Trophoblast cell (in vitro differentiated cells and primary cell): Measurements from ENCODE around the gene RBM33.

Experiments
- DNase-seq, 2 donors: peaks; one replicate each; pipeline ENCODE4 v3.0.0-alpha.2; 2016
- H2AFZ ChIP-seq: 2 replicates; pipeline ENCODE4 v1.6.1; 2013; ENCODE audit warnings: low read length, moderate library complexity, mild to moderate bottlenecking; ENCODE audit not compliant: insufficient read depth, poor library complexity
- H2AK5ac ChIP-seq: 2 replicates; pipeline ENCODE4 v1.6.1; 2013; ENCODE audit warnings: mild to moderate bottlenecking, low read length
- H2BK120ac ChIP-seq: 2 replicates; pipeline ENCODE4 v1.6.1; 2013; ENCODE audit warnings: low read length, mild to moderate bottlenecking, moderate library complexity; ENCODE audit not compliant: insufficient read depth, poor library complexity
- H2BK12ac ChIP-seq: 2 replicates; pipeline ENCODE4 v1.6.1; 2013; ENCODE audit warnings: mild to moderate bottlenecking, low read length, moderate library complexity
- H2BK5ac ChIP-seq: 2 replicates; pipeline ENCODE4 v1.6.1; 2013; ENCODE audit warnings: low read length, low read depth, moderate library complexity, mild to moderate bottlenecking; ENCODE audit not compliant: poor library complexity
- H3K14ac ChIP-seq: 2 replicates; pipeline ENCODE4 v1.6.1; 2013; ENCODE audit warnings: mild to moderate bottlenecking, low read length
- H3K18ac ChIP-seq: 2 replicates; pipeline ENCODE4 v1.6.1; 2013; ENCODE audit warnings: mild to moderate bottlenecking, low read length
- H3K23ac ChIP-seq: 2 replicates; pipeline ENCODE4 v1.6.1; 2013; ENCODE audit warnings: low read length
- H3K27ac ChIP-seq: 2 replicates; pipeline ENCODE4 v1.5.1; 2013; ENCODE audit warnings: low read depth, mild to moderate bottlenecking, inconsistent platforms, low read length, moderate library complexity
- H3K27me3 ChIP-seq: 2 replicates; pipeline ENCODE4 v1.6.1; 2013; ENCODE audit warnings: inconsistent platforms, mild to moderate bottlenecking, low read length, moderate library complexity; ENCODE audit not compliant: insufficient read depth
- H3K36me3 ChIP-seq, 2 experiments: 1 replicate in 1 of 2; 2 replicates in 1 of 2; pipeline ENCODE4 v1.6.1; 2013; ENCODE audit warnings: low read length in 2 of 2, mild to moderate bottlenecking in 2 of 2, moderate library complexity in 1 of 2; ENCODE audit not compliant: insufficient read depth in 2 of 2, control insufficient read depth in 1 of 2
- H3K4ac ChIP-seq: 2 replicates; pipeline ENCODE4 v1.6.1; 2013; ENCODE audit warnings: low read depth, mild to moderate bottlenecking, low read length, moderate library complexity
- H3K4me1 ChIP-seq, 2 experiments: 1 replicate in 1 of 2; 2 replicates in 1 of 2; pipeline ENCODE4 v1.6.1; 2013; ENCODE audit warnings: low read length in 2 of 2, mild to moderate bottlenecking in 2 of 2, moderate library complexity in 1 of 2; ENCODE audit not compliant: insufficient read depth in 2 of 2, control insufficient read depth in 1 of 2
- H3K4me2 ChIP-seq: 2 replicates; pipeline ENCODE4 v1.6.1; 2013; ENCODE audit warnings: inconsistent platforms, mild to moderate bottlenecking, low read length, moderate library complexity
- H3K4me3 ChIP-seq: 2 replicates; pipeline ENCODE4 v1.5.1; 2013; ENCODE audit warnings: mild to moderate bottlenecking, low read depth, low read length, inconsistent platforms
- H3K79me1 ChIP-seq: one replicate; pipeline ENCODE4 v1.6.1; 2013; ENCODE audit warnings: low read length
- H3K79me2 ChIP-seq: 2 replicates; pipeline ENCODE4 v1.6.1; 2013; ENCODE audit warnings: low read length, mild to moderate bottlenecking; ENCODE audit not compliant: control insufficient read depth, insufficient read depth, poor library complexity
- H3K9ac ChIP-seq: 2 replicates; pipeline ENCODE4 v1.6.1; 2013; ENCODE audit warnings: mild to moderate bottlenecking, low read length
- H3K9me3 ChIP-seq: 2 replicates; pipeline ENCODE4 v1.6.1; 2013; ENCODE audit warnings: low read depth, mild to moderate bottlenecking, control low read depth, inconsistent platforms, low read length; ENCODE audit not compliant: insufficient read depth
- H4K12ac ChIP-seq: 2 replicates; pipeline ENCODE4 v1.6.1; 2013; ENCODE audit warnings: low read depth, mild to moderate bottlenecking, low read length, moderate library complexity
- H4K8ac ChIP-seq: 2 replicates; pipeline ENCODE4 v1.6.1; 2013; ENCODE audit warnings: low read depth, mild to moderate bottlenecking, low read length, moderate library complexity
- H4K91ac ChIP-seq: one replicate; pipeline ENCODE4 v1.6.1; 2013; ENCODE audit warnings: low read depth, mild to moderate bottlenecking, low read length, moderate library complexity
- whole genome bisulfite sequencing: extraction: QIAGEN DNeasy Blood & Tissue Kit; methylation state at CpG from one replicate; pipeline ENCODE4 v1.1.7; 2013; ENCODE audit warnings: missing lambda C conversion rate; ENCODE audit not compliant: insufficient read length, insufficient coverage; ENCODE audit errors: extremely low coverage; 5-methylcytosine and 5-hydroxymethylcytosine counted together

Gene RBM33

DNA sequence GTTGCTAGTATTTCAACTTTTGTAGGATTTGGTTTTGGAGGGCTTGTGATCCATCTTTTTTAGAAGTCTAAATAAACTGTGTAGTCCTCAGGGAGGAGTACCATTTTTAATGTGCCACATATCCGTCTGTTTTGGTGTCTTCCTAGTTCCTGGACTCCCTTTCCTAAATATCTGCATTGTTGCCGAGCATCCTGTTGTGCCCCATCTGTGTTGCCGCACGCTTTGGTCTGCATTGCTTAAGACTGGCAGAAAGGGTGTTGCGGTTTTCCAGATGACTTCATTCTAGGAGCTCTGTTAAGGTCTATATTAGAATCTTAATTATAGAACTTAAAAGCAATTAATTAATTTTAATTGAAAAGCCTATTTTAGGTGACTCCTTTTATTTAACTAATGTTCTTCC is 49.4 kb downstream of the RBM33 start:
- Histone ChIP-seq H3K14ac (no peak overlapping the region), H3K27ac (no peak overlapping the region), H3K36me3 (peaks cover 0 to 2% of the 10 kb centered on the region in 2 experiments), H4K91ac (no peak overlapping the region), H3K18ac (no peak overlapping the region), H2BK12ac (no peak overlapping the region), H3K4me3 (no peak overlapping the region), H2BK5ac (no peak overlapping the region), H3K79me1 (no peaks in the 10 kb centered on the region), H4K12ac (no peak overlapping the region), H3K9ac (no peak overlapping the region), H2AK5ac (no peak overlapping the region), H2AFZ (no peak overlapping the region), H3K79me2 (no peaks in the 10 kb centered on the region), H2BK120ac (no peak overlapping the region), H3K4me1 (no peaks in the 10 kb centered on the region), H3K27me3 (no peaks in the 10 kb centered on the region), H3K9me3 (no peaks in the 10 kb centered on the region), H3K4ac (no peak overlapping the region), H4K8ac (no peak overlapping the region), H3K23ac (no peak overlapping the region), H3K4me2 (no peak overlapping the region)
- DNase-seq: no peak
- no CpG with 5 or more reads among the region's 5 CpGs for WGBS

DNA sequence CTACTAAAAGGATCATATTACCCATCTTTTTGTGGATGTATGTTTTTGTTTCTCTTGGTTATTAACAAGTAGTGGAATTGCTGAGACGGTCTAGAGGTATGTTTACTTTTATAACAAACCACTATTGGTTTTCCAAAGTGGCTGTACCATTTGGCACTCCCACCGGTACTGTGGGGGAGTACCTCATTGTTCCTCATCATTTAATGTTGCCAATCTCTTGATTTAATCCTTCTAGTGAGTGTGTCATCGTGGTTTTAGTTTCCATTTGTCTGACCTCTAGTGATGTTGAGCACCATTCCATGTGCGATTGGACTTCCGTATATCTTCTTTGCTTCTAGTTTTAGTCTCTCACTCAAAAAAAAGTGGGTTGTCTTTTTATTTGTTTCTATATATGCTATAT is 50.4 kb downstream of the RBM33 start:
- Histone ChIP-seq H4K12ac (no peak overlapping the region), H3K18ac (no peak overlapping the region), H2BK5ac (no peak overlapping the region), H2BK120ac (no peak overlapping the region), H3K79me1 (no peaks in the 10 kb centered on the region), H3K23ac (no peak overlapping the region), H3K14ac (no peak overlapping the region), H4K91ac (no peak overlapping the region), H2AFZ (no peak overlapping the region), H3K27ac (no peak overlapping the region), H3K4me2 (no peak overlapping the region), H3K9me3 (no peaks in the 10 kb centered on the region), H2AK5ac (no peak overlapping the region), H2BK12ac (no peak overlapping the region), H3K9ac (no peak overlapping the region), H3K4me3 (no peak overlapping the region), H3K4me1 (no peaks in the 10 kb centered on the region), H3K36me3 (peaks cover 2% of the 10 kb centered on the region in 2 experiments), H4K8ac (no peak overlapping the region), H3K27me3 (no peaks in the 10 kb centered on the region), H3K79me2 (no peaks in the 10 kb centered on the region), H3K4ac (no peak overlapping the region)
- WGBS: no CpG with 5 or more reads among the region's 5 CpGs
- no peak for DNase-seq

DNA sequence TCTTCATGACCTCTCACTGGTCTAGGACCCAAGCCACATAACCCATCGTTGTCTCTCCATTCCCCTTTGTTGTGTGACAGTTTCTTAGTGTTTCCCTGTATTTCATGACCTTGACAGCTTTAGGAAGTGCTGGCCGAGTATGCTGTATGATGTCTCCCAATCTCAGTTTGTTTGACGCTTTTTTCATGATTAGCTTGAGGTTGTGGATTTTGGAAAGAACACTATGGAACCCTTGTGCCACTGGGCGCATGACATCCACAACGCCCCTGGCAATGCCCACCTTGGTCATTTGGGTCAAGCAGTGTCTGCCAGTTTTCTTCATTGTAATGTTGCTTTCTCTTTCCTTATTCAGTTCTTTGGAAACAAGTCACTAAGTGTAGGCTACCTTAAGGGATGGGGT is 52.3 kb downstream of the RBM33 start:
- Histone ChIP-seq H3K18ac (no peak overlapping the region), H4K8ac (no peak overlapping the region), H3K23ac (no peak overlapping the region), H2AFZ (no peak overlapping the region), H3K27me3 (no peaks in the 10 kb centered on the region), H3K4me3 (no peak overlapping the region), H4K12ac (no peak overlapping the region), H3K79me1 (no peaks in the 10 kb centered on the region), H2BK5ac (no peak overlapping the region), H3K9ac (no peak overlapping the region), H3K27ac (no peak overlapping the region), H3K14ac (no peak overlapping the region), H2AK5ac (no peak overlapping the region), H3K9me3 (no peaks in the 10 kb centered on the region), H2BK120ac (no peak overlapping the region), H3K4ac (no peak overlapping the region), H3K79me2 (no peaks in the 10 kb centered on the region), H3K36me3 (peaks cover 6 to 9% of the 10 kb centered on the region in 2 experiments), H2BK12ac (no peak overlapping the region), H3K4me1 (no peaks in the 10 kb centered on the region), H3K4me2 (no peak overlapping the region), H4K91ac (no peak overlapping the region)
- WGBS: no CpG with 5 or more reads among the region's 5 CpGs
- DNase-seq: no peak

DNA sequence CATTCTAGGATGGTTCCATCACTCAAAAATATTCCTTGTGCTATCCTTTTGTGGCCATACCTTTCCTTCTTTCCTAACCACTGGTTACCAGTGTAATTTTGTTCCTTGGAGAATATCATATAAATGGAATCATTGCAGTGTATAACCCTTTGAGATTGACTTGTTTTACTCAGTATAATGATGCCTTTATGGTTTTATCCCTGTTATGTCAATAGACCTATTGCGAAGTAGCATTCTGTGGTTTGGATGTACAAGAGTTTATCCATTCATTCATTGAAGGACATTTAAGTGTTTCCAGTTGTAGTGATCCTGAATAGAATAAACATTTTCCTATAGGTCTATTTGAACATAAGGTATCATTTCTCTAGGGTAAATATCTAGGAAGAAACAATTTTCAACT is 54.2 kb downstream of the RBM33 start:
- H3K4me1 ChIP-seq: no peaks in the 10 kb centered on the region
- H2BK120ac ChIP-seq: no peak overlapping the region
- no peak overlapping the region for H4K12ac ChIP-seq
- no peak for DNase-seq
- H2BK5ac ChIP-seq: no peak overlapping the region
- WGBS: no CpG with 5 or more reads among the region's 1 CpG
- H3K4me3 ChIP-seq: no peak overlapping the region
- H2BK12ac ChIP-seq: no peak overlapping the region
- H3K23ac ChIP-seq: no peak overlapping the region
- no peak overlapping the region for H3K14ac ChIP-seq
- no peak overlapping the region for H3K4ac ChIP-seq
- no peak overlapping the region for H3K9ac ChIP-seq
- no peak overlapping the region for H3K4me2 ChIP-seq
- H3K18ac ChIP-seq: no peak overlapping the region
- no peak overlapping the region for H2AFZ ChIP-seq
- no peaks in the 10 kb centered on the region for H3K9me3 ChIP-seq
- H3K36me3 ChIP-seq: peaks cover 11 to 14% of the 10 kb centered on the region in 2 experiments
- no peaks in the 10 kb centered on the region for H3K79me1 ChIP-seq
- H3K27ac ChIP-seq: no peak overlapping the region
- no peak overlapping the region for H4K8ac ChIP-seq
- H3K27me3 ChIP-seq: no peaks in the 10 kb centered on the region
- H3K79me2 ChIP-seq: no peaks in the 10 kb centered on the region
- no peak overlapping the region for H4K91ac ChIP-seq
- H2AK5ac ChIP-seq: no peak overlapping the region
